Muscle layer of colon (tissue), 2 donors: ENCODE measurements around the gene HIPK2.

Experiments
- H3K27ac ChIP-seq: one replicate; pipeline ENCODE4 v1.7.0; 2013; ENCODE audit warnings: low read depth, mild to moderate bottlenecking, low read length, moderate library complexity
- H3K27me3 ChIP-seq, 2 donors: one replicate each; pipeline ENCODE4 v1.7.0; 2013; ENCODE audit warnings: low read length in 2 of 2, mild to moderate bottlenecking in 2 of 2; ENCODE audit not compliant: insufficient read depth in 2 of 2, control insufficient read depth in 1 of 2
- H3K36me3 ChIP-seq: one replicate; pipeline ENCODE4 v1.7.0; 2013; ENCODE audit warnings: mild to moderate bottlenecking, low read length; ENCODE audit not compliant: insufficient read depth
- H3K4me1 ChIP-seq: one replicate; pipeline ENCODE4 v1.7.0; 2013; ENCODE audit warnings: mild to moderate bottlenecking, low read length; ENCODE audit not compliant: insufficient read depth
- H3K4me3 ChIP-seq, 2 donors: one replicate each; pipeline ENCODE4 v1.7.0; 2013; ENCODE audit warnings: low read length in 2 of 2, low read depth in 1 of 2, mild to moderate bottlenecking in 1 of 2, moderate library complexity in 1 of 2
- H3K9ac ChIP-seq: one replicate; pipeline ENCODE4 v1.7.0; 2013; ENCODE audit warnings: low read length
- H3K9me3 ChIP-seq: one replicate; pipeline ENCODE4 v1.7.0; 2013; ENCODE audit warnings: mild to moderate bottlenecking, low read length
- donor health status: abdominal sarcoma.
- donor health status: Adenocarcinoma of cecum.

Gene HIPK2

DNA sequence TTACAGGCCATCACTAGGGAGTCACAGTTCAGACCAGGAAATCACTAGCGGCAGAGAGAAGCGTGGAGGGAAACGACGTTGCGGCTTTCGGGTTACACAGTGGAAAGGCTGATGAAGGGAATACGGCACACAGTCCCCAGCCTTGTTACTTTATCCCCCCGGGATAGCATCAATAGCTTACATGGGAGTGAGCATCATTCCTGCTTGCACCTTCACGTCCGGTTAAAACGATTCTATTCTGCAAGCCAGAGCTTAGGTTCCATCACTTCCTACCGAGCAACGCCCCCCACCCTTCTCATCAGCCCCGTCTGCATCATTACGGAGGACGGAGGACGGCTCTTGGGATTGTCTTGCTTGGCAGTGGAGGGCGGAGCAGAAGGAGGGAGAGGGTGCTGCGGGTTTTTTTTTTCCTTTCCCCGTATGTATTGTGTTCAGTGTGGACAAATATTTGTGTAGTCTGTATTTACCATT lies 129.4 kb downstream of the HIPK2 start:
- no peak overlapping the region for H3K27ac ChIP-seq
- H3K4me1 ChIP-seq, result peaks cover 5% of the 10 kb centered on the region
- H3K27me3 ChIP-seq, result no peaks in the 10 kb centered on the region
- no peak overlapping the region for H3K9ac ChIP-seq
- H3K4me3 ChIP-seq, result no peak overlapping the region
- H3K36me3 ChIP-seq, result peaks cover 4% of the 10 kb centered on the region
- no peaks in the 10 kb centered on the region for H3K9me3 ChIP-seq

GRCh38 chr7:139647814-139648390 lies 129.9 kb downstream of the HIPK2 start:
- no peak overlapping the region for H3K4me3 ChIP-seq
- H3K36me3 ChIP-seq, result peaks cover 9% of the 10 kb centered on the region
- no peak overlapping the region for H3K9ac ChIP-seq
- H3K9me3 ChIP-seq, result no peaks in the 10 kb centered on the region
- H3K27ac ChIP-seq, result no peak overlapping the region
- H3K27me3 ChIP-seq, result no peaks in the 10 kb centered on the region
- H3K4me1 ChIP-seq, result peaks cover 5% of the 10 kb centered on the region

DNA sequence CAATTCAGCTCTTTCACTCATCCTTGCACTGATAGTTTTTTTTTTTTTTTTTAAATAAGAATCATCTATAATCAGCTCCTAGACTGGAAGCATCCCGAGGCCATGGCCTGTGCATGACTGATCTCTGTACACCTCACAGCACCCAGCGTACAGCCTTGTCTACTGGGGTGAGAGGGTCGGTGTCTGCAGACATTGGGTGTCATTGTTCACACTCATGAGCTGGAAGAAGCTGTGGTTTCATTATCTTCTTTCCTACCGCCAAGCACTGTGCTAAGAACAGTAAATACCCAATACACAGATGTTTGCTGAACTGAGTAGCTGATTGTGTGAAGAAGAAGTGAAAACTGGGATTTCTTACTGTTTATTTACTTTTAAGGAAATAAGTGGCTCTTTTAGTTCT lies 130.7 kb downstream of the HIPK2 start:
- Histone ChIP-seq H3K9ac (no peak overlapping the region), H3K9me3 (no peaks in the 10 kb centered on the region), H3K27ac (no peak overlapping the region), H3K36me3 (peaks cover 9% of the 10 kb centered on the region), H3K4me1 (peaks cover 5% of the 10 kb centered on the region), H3K4me3 (no peak overlapping the region), H3K27me3 (no peaks in the 10 kb centered on the region)

GRCh38 chr7:139646566-139646965 lies 131.2 kb downstream of the HIPK2 start:
- no peak overlapping the region for H3K9ac ChIP-seq
- no peaks in the 10 kb centered on the region for H3K4me1 ChIP-seq
- H3K4me3 ChIP-seq, result no peak overlapping the region
- no peaks in the 10 kb centered on the region for H3K27me3 ChIP-seq
- peaks cover 9% of the 10 kb centered on the region for H3K36me3 ChIP-seq
- no peaks in the 10 kb centered on the region for H3K9me3 ChIP-seq
- H3K27ac ChIP-seq, result no peak overlapping the region

DNA sequence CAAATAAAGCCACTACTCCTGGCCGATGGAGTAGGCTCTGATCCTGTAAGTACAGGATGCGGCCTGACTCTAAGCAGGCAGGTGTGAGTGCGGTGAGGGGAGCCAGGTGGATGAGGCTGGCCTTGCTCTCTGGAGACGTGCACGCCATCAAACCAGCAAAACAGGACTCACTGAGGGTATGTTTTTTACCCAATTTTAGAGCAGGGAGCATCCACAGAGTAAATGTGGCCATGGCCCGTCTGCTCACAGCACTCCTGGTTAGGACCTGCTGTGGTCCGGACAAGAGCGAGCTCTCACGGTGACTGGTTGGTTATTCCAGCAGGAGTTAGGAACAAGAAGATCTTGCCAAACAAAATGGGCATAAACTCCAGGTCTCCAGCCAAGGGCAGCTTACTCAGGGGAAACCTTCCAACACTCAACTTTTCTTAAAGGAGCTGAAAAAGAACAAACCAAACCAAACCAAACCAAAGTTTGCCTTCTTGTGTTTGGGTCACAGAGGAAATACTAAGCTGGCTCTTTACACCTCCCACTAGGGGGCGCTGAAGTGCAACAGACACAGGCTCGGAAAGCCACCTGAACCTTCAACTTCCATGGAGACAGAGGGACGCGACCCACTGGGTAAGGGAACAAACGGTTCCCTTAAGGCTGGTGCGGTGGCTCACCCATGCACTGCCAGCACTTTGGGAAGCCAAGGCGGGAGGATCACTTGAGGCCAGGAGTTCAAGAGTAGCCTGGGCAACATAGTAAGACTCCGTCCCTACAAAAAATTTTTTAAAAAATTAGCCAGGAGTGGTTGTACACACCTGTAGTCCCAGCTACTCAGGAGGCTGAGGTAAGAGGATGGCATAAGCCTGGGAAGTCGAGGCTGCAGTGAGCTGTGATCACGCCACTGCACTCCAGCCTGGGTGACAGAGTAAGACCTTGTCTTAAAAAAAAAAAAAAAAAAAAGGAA lies 131.9 kb downstream of the HIPK2 start:
- Histone ChIP-seq H3K36me3 (peaks cover 9% of the 10 kb centered on the region), H3K4me1 (no peaks in the 10 kb centered on the region), H3K9ac (no peak overlapping the region), H3K27me3 (no peaks in the 10 kb centered on the region), H3K4me3 (no peak overlapping the region), H3K9me3 (no peaks in the 10 kb centered on the region), H3K27ac (no peak overlapping the region)

GRCh38 chr7:139643951-139644585 lies 133.7 kb downstream of the HIPK2 start:
- Histone ChIP-seq H3K4me3 (no peak overlapping the region), H3K9me3 (no peaks in the 10 kb centered on the region), H3K9ac (no peak overlapping the region), H3K27ac (no peak overlapping the region), H3K27me3 (no peaks in the 10 kb centered on the region), H3K4me1 (no peaks in the 10 kb centered on the region), H3K36me3 (peaks cover 9% of the 10 kb centered on the region)

- Histone ChIP-seq H3K27ac (no peak overlapping the region), H3K9ac (no peak overlapping the region), H3K36me3 (peaks cover 9% of the 10 kb centered on the region), H3K4me1 (no peaks in the 10 kb centered on the region), H3K4me3 (no peak overlapping the region), H3K27me3 (no peaks in the 10 kb centered on the region), H3K9me3 (no peaks in the 10 kb centered on the region)
Observed at GRCh38 chr7:139642283-139642682, 135.5 kb downstream of the HIPK2 start.

GRCh38 chr7:139641337-139641992 lies 136.3 kb downstream of the HIPK2 start:
- no peaks in the 10 kb centered on the region for H3K9me3 ChIP-seq
- no peak overlapping the region for H3K27ac ChIP-seq
- no peaks in the 10 kb centered on the region for H3K27me3 ChIP-seq
- H3K36me3 ChIP-seq, result peaks cover 9% of the 10 kb centered on the region
- no peak overlapping the region for H3K9ac ChIP-seq
- no peak overlapping the region for H3K4me3 ChIP-seq
- H3K4me1 ChIP-seq, result no peaks in the 10 kb centered on the region

DNA sequence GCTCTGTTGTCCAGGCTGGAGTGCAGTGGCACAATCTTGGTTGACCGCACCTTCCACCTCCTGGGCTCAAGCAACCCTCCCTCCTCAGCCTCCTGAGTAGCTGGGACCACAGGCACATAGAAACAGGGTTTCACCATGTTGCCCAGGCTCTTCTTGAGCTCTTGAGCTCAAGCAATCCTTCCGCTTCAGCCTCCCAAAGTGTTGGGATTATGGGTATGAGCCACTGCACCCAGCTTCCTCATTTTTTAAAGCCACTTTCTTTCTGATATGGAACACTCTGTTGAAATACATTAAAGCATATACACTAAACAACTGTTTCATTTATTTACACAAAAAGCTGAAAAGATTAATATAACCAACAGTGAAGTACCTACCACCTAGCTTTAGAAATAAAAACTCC lies 137.1 kb downstream of the HIPK2 start:
- no peak overlapping the region for H3K27ac ChIP-seq
- no peaks in the 10 kb centered on the region for H3K9me3 ChIP-seq

DNA sequence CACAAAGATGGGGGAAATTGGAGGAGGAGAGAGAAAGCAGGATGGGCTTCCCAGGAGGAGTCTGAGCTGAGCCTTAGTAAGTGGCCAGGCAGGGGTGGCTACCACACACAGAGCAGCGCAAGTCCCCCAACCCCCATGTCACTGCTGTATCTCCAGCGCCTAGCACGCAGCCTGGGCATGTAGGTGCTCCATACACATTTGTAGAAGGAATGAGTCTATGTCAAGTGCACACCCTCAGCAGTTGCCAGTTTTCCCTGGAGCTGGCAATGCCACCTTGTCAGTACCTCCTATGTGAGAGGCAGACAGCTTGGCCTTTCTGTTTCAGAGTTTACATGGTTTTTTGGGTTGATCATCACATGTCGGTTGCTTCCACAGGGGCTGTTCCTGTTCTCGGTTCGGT lies 138.2 kb downstream of the HIPK2 start:
- no peaks in the 10 kb centered on the region for H3K27me3 ChIP-seq
- no peak overlapping the region for H3K9ac ChIP-seq
- H3K27ac ChIP-seq, result no peak overlapping the region
- no peaks in the 10 kb centered on the region for H3K9me3 ChIP-seq
- peaks cover 9% of the 10 kb centered on the region for H3K36me3 ChIP-seq
- no peak overlapping the region for H3K4me3 ChIP-seq
- H3K4me1 ChIP-seq, result no peaks in the 10 kb centered on the region

More for the DNA sequence above, 137.1 kb downstream of the HIPK2 start:
- Histone ChIP-seq H3K27me3 (no peaks in the 10 kb centered on the region), H3K9ac (no peak overlapping the region), H3K36me3 (peaks cover 9% of the 10 kb centered on the region), H3K4me1 (no peaks in the 10 kb centered on the region), H3K4me3 (no peak overlapping the region)
